Gastrocnemius medialis (tissue), 4 donors: Measurements from ENCODE around the gene CIDEA.

Experiments used
- CTCF ChIP-seq, 5 experiments: fragments of 450-650 bp in 3 of 5; fragments of 200-600 bp in 2 of 5; sonication (generic) in 2 of 5; IDR thresholded peaks in 4 of 5; conservative IDR thresholded peaks in 1 of 5; 1 replicate in 4 of 5; 2 replicates in 1 of 5; pipeline ENCODE4 v1.5.1; 2016 to 2019; ENCODE audit warnings: antibody characterized with exemption in 5 of 5, mild to moderate bottlenecking in 3 of 5, moderate library complexity in 3 of 5
- POLR2A ChIP-seq, 2 donors: fragments of 450-650 bp; IDR thresholded peaks; one replicate each; pipeline ENCODE4 v1.6.1; 2017; ENCODE audit warnings: antibody characterized with exemption in 2 of 2, mild to moderate bottlenecking in 2 of 2, moderate library complexity in 2 of 2

- TF ChIP-seq CTCF (IDR thresholded peaks at IDR 0.05 in 4 of 5, conservative IDR thresholded peaks at IDR 0.05 in 1 of 5) (peak; percentile 29 to 70 (median 60)), POLR2A (IDR thresholded peaks at IDR 0.05) (no peak)
Measured at GRCh38 chr18:12271376-12272235, 17.4 kb downstream of the CIDEA start.
